ENCODE measurements around the gene GLT6D1.
"Not testable (repeated sequence)": the region's sequence is repeated elsewhere in the genome, so short reads cannot be mapped to it uniquely, and the experiment has no call there.

GLT6D1 gene

GRCh38 chr9:135664801-135665794 is 25.8 kb upstream of the GLT6D1 start:
- no peak for DNase-seq (ENCODE audit: low spot score)

- no peak for DNase-seq (ENCODE audit: low spot score)
Observed at GRCh38 chr9:135664266-135664665, 24.9 kb upstream of the GLT6D1 start.

DNA sequence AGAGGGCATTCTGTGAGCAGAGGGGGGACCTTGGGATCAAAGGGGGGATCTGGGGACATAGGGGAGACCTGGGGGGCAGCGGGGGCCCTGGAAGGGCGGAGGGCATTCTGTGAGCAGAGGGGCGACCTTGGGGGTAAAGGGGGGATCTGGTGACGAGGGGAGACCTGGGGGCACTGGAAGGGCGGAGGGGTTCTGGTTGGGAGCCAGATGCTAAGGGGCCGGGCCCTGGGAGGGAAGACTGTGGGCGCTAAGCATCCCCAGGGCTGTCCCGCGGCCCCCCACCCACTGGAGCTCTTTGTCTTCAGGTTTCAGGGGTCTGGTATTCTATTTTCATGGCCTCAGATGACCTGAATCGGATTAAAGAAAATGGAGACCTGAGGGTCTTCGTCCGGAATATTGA is 24.5 kb upstream of the GLT6D1 start:
- DNase-seq (ENCODE audit: low spot score): no peak

DNA sequence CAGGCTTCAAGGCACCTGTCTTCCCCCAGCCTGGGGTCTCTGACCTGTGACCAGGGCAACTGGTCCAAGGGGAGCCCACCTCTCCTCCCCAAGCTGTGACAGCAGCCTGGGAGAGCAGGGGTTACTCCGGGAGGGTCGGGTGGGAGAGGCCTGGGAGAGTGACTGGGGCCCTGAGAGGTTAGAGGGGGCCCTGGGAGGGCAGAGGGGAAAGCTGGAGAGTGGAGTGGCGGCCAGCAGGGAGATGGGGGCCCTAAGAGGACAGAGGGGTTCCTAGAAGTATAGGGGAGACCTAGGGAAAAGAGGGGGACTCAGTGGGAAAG is 24.1 kb upstream of the GLT6D1 start:
- no peak for DNase-seq (ENCODE audit: low spot score)

DNA sequence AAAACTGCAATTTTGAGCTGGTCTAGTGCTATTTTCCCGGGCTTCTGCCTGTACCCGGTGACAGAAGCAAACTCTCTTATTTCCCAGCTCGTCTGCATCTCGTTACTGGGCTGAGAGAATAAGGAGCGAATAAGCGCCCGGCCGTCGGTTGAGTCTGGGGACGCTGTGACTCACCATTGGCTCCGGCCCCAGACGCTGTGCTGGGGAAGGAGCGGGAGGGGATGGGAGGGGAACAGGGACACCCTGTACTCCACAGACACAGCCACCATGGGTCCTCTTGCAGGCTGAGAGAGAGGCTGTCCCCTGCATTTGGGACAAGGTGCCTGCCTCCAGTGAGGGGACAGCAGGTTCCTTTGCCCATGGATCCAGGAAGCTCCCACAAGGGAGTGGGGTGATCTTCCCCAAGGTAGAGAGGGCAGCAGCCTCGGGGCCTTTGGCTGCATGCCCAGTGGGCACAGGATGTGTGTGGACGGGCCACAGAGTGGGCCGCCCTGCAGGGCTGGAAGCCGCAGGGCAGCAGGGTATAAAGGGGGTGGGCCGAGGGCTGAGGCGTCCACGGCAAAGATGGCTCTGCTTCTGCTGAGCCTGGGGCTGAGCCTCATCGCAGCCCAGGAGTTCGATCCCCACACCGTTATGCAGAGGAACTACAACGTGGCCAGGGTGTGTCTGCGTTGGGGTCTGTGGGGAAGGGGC is 23.6 kb upstream of the GLT6D1 start, which contains the start of gene LCN9:
Gene LCN9, plus strand, starts transcription at position 552 of the 693 bp plus-strand sequence. Its CDS starts 13 bp downstream, at position 565.
- DNase-seq (ENCODE audit: low spot score): no peak

DNA sequence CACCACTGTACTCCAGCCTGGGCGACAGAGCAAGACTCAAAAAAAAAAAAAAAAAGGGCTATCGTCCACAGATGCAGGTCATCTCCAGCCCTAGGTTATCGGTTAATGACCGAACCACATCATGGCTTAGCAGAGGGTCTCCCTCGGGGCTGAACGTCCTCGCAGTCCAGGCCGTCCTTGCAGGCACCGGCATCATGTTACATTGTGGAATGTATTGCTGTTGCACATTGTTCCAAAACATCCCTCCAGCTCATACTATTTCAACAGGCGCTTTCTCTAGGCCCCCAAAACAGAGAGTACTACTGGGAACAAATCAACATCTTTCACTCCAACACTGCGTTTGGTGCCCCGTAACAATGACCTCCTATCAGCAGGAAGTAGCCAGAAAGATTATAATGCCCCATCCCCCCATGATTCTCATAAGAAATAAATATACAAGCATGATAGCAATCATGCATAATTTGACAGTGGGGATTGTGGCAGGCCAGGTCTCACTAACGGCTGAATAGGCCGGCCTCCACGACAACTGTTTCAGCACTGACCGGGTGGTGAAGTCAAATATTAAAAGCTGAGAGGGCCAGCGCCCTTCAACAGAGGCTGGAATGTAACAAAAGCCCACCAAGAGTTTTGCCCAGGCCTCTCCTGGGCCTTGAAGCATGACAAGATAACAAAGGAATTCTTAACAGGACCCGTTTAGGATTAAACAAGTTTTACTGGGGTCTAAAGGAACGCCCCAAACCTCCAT is 22.6 kb upstream of the GLT6D1 start:
- no peak for DNase-seq (ENCODE audit: low spot score)

DNA sequence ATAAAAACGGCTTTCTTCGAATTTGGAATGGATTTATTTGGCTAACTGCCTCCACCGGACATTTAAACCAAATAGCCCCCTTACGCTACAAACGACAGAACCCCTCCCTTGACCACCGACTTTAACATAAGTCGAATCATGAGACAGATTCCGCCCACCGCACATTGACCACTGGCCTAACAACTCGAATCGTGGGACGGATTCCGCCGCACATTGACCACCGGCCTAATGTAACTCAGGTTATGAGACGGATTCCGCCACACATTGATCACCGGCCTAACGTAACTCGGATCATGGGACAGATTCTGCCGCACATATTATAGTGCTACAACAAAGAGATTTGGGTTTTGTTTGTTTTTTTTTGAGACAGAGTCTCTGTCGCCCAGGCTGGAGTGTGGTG is 21.1 kb upstream of the GLT6D1 start:
- DNase-seq (ENCODE audit: low spot score): no peak

GRCh38 chr9:135659252-135659651 is 19.9 kb upstream of the GLT6D1 start:
- no peak for DNase-seq (ENCODE audit: low spot score)

- no peak for DNase-seq (ENCODE audit: low spot score)
Observed at GRCh38 chr9:135657416-135657815, 18.1 kb upstream of the GLT6D1 start.

GRCh38 chr9:135655317-135655716 is 16.0 kb upstream of the GLT6D1 start:
- no peak for DNase-seq (ENCODE audit: low spot score)

GRCh38 chr9:135650408-135650807 is 11.1 kb upstream of the GLT6D1 start:
- DNase-seq (ENCODE audit: low spot score): no peak

DNA sequence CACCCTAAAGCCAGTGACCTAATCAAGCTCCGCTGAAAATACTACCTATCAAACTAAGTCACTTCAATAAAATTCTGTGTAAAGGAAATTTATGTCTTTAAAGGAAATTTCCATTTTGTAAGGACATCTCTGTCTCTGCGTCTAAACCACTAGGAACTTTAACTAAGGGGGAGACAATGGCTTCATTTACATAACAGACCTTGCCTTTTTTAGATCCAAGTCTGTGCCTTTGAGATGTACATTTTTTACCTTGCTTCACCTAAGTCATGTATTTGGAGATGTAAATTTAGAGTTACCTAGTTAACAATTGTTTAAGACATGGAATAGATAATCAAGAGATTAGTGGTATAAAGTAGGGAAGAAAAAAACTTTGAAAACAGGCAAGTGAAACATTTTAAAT is 10.2 kb upstream of the GLT6D1 start:
- DNase-seq (ENCODE audit: low spot score): no peak

DNA sequence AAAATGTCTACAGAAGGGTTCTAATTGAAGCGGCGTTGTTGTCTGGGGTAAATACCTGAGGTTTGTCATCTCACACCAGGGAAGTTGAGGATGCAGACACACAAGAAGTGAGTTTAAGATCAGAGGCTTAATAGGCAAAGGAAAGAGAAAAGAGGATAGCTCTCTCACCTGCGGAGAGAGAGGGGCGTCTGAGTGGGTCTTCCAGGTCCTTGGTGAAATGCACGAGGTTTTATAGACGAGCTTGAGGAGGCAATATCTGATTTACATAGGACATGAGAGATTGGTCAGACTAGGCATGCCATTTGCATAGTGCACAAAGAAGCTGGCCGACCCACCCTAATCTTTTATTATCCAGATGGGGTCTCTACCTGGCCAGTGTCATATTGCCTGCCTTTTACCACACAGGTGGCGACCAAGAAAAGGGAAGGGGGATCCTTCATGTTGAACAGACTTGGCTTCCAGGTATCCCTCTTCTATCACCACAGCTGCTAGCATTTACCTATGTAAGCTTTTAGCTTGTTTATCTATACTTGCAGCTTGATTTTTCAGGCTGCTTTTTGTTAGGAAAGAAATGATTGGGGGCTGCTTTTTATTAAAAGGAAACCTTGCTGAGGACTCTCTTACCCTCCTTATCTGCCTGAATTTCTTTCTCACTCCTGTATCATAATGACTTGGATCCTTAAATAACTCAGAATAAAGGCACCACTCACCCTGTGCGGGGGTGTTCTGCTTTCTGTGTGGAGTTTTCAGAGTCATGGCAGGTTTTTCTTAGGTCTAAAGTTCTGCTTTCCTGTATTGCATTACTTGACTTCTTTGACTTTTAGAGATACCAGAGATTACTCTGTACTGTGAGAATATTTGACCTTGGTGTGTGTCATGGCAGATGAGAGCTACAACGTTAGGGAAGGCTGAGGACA is 9.4 kb upstream of the GLT6D1 start:
- DNase-seq (ENCODE audit: low spot score): no peak

GRCh38 chr9:135647884-135648283 is 8.5 kb upstream of the GLT6D1 start:
- no peak for DNase-seq (ENCODE audit: low spot score)

DNA sequence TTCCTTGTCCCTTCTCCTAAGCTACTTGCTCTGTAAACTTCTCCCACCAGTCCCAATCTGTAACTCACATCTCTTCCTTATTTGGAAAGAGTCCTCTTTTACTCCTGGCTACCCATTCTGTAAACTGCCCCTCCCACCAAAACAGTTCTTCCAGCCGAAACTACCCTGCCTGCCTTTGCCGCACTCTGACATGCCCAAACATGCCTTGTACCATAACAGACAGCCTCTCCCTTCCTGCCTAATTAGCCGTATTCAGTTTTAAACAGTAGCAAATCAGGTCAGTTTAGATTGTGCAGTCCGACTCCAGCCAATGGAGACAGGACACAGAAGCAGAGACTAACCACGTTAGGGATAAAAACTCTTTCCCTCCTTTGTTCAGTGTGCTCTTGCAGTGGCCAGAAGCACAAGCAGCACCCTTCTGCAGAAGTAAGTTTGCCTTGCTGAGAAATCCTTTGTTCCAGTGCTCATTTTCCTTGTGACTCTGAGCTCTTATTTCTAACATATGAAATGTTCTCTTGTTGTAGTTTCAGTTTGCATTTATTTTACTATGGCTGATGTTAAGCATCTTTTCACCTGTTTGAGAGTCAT is 5.4 kb upstream of the GLT6D1 start:
- no peak for DNase-seq (ENCODE audit: low spot score)

- DNase-seq (ENCODE audit: low spot score): peak; percentile 63
Observed at GRCh38 chr9:135641745-135642144, 2.4 kb upstream of the GLT6D1 start.

DNA sequence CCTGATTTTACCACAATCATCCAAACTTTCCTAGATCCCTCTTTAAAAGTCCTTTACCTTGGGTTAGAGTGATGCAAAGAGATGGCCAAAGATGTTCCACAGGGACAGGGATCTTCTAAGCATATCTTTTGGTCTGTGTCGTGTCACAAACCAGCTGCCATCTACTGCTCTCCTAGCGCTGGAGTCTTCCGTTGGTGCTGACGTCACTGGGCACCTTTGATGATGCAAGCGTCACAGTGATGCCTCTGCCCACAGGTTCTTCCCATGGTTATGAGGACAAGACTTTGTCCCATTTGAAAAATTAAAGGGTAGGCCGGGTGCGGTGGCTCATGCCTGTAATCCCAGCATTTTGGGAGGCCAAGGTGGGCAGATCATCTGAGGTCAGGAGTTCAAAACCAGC is 1.7 kb upstream of the GLT6D1 start:
- DNase-seq (ENCODE audit: low spot score): no peak

DNA sequence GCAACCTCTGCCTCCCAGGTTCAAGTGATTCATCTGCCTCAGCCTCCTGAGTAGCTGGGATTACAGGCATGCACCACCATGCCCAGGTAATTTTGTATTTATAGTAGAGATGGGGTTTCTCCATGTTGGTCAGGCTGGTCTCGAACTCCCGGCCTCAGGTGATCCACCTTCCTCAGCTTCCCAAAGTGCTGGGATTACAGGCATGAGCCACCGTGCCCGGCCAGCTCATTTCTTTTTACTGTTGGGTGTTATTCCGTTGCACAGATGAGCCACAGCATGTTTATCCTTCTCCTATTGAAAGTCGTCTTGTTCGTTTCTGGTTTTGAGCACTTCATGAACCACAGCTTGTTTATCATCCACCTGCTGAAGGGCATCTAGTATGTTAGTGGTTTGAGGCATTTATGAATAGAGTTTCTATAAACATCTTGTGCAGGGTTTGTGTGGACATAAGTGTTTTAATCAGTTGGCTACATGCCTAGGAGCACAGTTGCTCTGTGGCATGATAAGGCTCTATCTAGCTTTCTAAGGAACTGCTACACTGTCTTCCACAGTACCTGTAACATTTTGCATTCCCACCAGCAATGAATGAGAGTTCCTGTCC is 2.3 kb downstream of the GLT6D1 start:
- not testable (repeated sequence) for DNase-seq (ENCODE audit: low spot score)

- DNase-seq (ENCODE audit: low spot score): no peak
Observed at GRCh38 chr9:135632841-135633240, 6.5 kb downstream of the GLT6D1 start.

DNA sequence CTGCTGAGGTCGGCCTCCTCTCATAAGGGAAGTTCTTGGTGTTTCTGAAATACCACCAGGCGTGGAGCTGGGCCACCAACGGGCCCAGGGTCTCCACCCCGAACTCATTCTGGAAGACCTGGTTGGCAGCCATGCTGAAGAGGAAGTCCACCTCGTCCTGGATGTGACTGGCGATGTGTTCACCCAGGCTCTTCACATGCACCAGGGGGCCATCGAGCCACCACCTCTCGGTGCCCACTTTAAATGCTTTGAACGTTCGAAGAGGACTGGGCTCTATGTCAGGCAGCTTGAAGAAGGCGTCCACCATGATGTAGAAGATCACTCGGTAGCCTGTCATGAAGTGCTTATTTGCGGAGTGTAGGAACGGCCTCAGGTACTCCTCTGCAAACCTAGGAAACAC is 15.1 kb downstream of the GLT6D1 start:
- no peak for DNase-seq (ENCODE audit: low spot score)

Measured in COLO829 (cell line).